NCI-H2107 treated with DMSO at 0.1 percent for 48 hours (cell line): ENCODE measurements around the gene CXCL1.

ENCODE experiments used
- DNase-seq: peaks from one replicate; lab custom pipeline; 2025; ENCODE audit not compliant: unreplicated experiment; lab: John Stamatoyannopoulos, UW

The CXCL1 gene

DNA sequence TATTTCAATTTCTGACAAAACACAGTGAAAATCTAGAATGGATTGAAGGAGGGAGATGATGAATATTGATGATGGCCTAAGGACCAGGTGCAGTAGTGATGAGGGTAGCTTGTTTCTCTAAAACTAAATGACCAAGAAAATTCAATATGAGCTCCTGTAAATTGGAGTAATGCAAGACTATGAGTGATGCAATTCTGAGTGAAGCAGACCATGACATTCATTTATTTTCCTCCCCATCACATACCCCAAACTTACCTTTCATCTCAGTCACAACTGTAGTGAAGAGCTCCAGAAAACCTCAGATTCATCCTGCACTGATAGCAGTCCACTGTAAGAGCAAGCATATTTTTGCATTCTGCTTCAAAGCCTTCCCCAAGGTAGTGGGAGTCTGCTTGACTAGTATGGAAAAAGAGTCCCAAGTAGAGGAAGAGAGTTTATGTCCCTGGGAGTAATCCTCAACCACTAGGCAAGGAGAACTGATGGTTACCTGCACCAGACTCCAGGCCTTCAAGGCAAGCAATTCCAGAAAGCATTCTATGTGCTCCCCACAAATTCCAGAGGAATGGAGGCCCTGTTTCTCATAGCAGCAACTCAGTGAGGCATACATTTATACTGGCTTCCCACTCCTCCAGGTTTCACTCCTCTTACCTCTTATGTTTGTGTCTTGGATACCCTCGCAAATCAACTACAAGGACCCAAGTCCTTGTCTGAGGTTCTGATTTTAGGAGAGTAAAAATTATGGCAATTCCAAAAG lies 47.2 kb downstream of the CXCL1 start:
- no peak for DNase-seq

DNA sequence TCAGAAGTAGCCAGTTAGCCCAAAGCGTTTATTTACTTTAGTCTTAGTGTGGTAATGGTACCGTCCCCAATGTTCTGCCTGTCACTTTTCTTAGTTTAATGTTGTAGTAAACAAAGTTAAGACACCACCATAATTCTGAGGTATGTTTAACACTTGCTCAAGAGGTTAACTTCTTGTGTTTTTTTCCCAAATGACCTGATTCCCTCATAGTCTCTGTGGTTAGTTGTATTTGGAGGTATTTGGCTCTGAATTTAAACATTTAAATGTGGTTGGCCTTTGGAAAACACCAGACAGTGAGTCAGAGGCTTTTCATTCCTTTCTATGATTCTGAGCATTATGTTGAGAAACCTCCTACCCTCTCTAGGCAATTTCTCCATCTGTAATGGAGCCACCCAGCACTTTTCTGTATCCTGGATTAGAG lies 47.9 kb downstream of the CXCL1 start:
- DNase-seq = no peak

DNA sequence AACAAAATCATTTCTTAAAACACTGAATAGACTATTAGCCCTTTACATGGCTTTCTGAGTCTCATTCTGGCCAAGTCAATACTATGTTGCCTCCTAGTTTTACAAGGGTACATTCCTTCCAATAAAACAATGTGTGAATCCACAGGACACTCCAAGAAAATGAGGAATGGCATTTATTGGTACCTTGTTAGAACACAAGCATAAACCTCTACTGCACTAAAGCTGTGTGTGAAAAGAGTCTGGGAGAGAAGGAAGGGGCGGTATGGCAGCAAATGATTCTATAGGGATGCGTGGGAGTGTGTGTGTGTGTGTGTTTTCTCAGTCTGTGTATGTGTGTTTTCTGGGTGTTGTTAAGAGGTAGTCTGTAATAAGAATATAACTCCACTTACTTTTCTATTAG lies 48.9 kb downstream of the CXCL1 start:
- no peak for DNase-seq

DNA sequence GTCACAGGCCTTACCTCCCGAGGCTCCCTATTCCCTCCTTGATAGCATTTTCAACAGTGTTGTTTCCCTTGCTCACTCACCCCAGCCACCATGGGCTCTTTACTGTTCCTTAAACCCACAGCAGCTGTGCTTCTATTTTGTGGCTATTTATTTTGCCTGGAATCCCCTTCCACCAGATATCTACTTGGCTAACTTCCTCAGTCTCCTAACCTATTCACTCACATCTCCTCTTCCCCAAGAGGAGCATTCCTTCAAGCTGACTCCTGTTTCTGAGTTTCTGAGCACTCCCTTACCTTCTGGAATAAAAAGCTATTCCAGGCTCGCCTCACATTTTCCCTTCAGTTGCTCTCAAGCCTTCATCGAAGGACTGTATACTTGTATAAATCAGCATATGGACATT lies 50.5 kb downstream of the CXCL1 start:
- DNase-seq = no peak
